HEK293T (cell line): Measurements from ENCODE around the gene STX4.

Source experiments
- CTCF ChIA-PET: fragments of 350-600 bp; formaldehyde crosslinking; extraction: SDS; loops from one replicate; lab custom pipeline; 2021; ENCODE audit warnings: antibody characterized with exemption, inconsistent platforms; lab: Yijun Ruan, JAX
- POLR2A ChIA-PET: fragments of 350-600 bp; formaldehyde crosslinking; extraction: SDS; loops from one replicate; lab custom pipeline; 2020; ENCODE audit warnings: antibody characterized with exemption, inconsistent platforms; lab: Yijun Ruan, JAX
- DNase-seq: peaks from one replicate; pipeline ENCODE4 v3.0.0; 2012; ENCODE audit warnings: mixed read lengths; ENCODE audit errors: extremely low spot score
- ARNT ChIP-seq: fragments of 450-650 bp; IDR thresholded peaks from 2 replicates; pipeline ENCODE4 v1.6.1; 2017; ENCODE audit warnings: mild to moderate bottlenecking
- BHLHE40 ChIP-seq: fragments of 450-650 bp; IDR thresholded peaks from 2 replicates; pipeline ENCODE4 v1.6.1; 2016; ENCODE audit warnings: mild to moderate bottlenecking, moderate library complexity, borderline replicate concordance
- CTBP1 ChIP-seq: fragments of 450-650 bp; IDR thresholded peaks from 2 replicates; pipeline ENCODE4 v1.6.1; 2016; ENCODE audit warnings: borderline replicate concordance
- ELF4 ChIP-seq: fragments of 450-650 bp; IDR thresholded peaks from 2 replicates; pipeline ENCODE4 v1.6.1; 2017; ENCODE audit warnings: antibody characterized with exemption
- FOXA1 ChIP-seq: fragments of 450-650 bp; IDR thresholded peaks from 2 replicates; pipeline ENCODE4 v1.6.1; 2016; ENCODE audit warnings: mild to moderate bottlenecking
- FOXK2 ChIP-seq: fragments of 450-650 bp; IDR thresholded peaks from 2 replicates; pipeline ENCODE4 v1.6.1; 2016; ENCODE audit warnings: mild to moderate bottlenecking
- FOXM1 ChIP-seq: fragments of 450-650 bp; IDR thresholded peaks from 2 replicates; pipeline ENCODE4 v1.6.1; 2017; ENCODE audit warnings: mild to moderate bottlenecking, borderline replicate concordance
- HDGF ChIP-seq: fragments of 450-650 bp; IDR thresholded peaks from 2 replicates; pipeline ENCODE4 v1.6.1; 2017; ENCODE audit warnings: antibody characterized with exemption, borderline replicate concordance
- L3MBTL2 ChIP-seq: fragments of 450-650 bp; conservative IDR thresholded peaks from 2 replicates; pipeline ENCODE4 v1.6.1; 2016; ENCODE audit warnings: mild to moderate bottlenecking
- LEF1 ChIP-seq: fragments of 450-650 bp; IDR thresholded peaks from 2 replicates; pipeline ENCODE4 v1.6.1; 2017; ENCODE audit warnings: mild to moderate bottlenecking, borderline replicate concordance
- NFRKB ChIP-seq: fragments of 450-650 bp; IDR thresholded peaks from 2 replicates; pipeline ENCODE4 v1.6.1; 2016; ENCODE audit warnings: mild to moderate bottlenecking, moderate library complexity
- PKNOX1 ChIP-seq: fragments of 450-650 bp; IDR thresholded peaks from 2 replicates; pipeline ENCODE4 v1.6.1; 2016
- SP1 ChIP-seq: fragments of 450-650 bp; IDR thresholded peaks from 2 replicates; pipeline ENCODE4 v1.6.1; 2017
- SUZ12 ChIP-seq: fragments of 450-650 bp; IDR thresholded peaks from 2 replicates; pipeline ENCODE4 v1.6.1; 2016; ENCODE audit warnings: mild to moderate bottlenecking
- TARDBP ChIP-seq: fragments of 450-650 bp; IDR thresholded peaks from 2 replicates; pipeline ENCODE4 v1.6.1; 2016
- ZNF384 ChIP-seq: fragments of 450-650 bp; IDR thresholded peaks from 2 replicates; pipeline ENCODE4 v1.6.1; 2016

The STX4 gene

GRCh38 chr16:30997725-30998711 lies 35.3 kb upstream of the STX4 start:
- TF ChIP-seq L3MBTL2 (0 out of 2 replicates have a peak, but pooled peaks have one; percentile 5), SP1 (no peak)
- ChIA-PET POLR2A (interaction anchor here (0.8 to 1.6 kb wide), 11 partner anchors 10 to 1025 kb away, joined by 3 to 7 read pairs (median 4); partner anchors contain the start of genes FUS, HSD3B7, STX4 and ZNF646), CTCF (interaction anchor here (0.5 to 2.3 kb wide), 6 partner anchors 13 to 1182 kb away, joined by 3 to 20 read pairs (median 4); partner anchors contain the start of gene HSD3B7)
- DNase-seq, result no peak

- CTCF ChIA-PET, result interaction anchor here (0.6 to 2.3 kb wide), 4 partner anchors 11 to 462 kb away, joined by 3 to 20 read pairs (median 4); partner anchors contain the start of gene HSD3B7
- DNase-seq, result no peak
- TF ChIP-seq SUZ12, result no peak
- TF ChIP-seq CTBP1, result no peak
- no peak for TF ChIP-seq FOXM1
- no peak for TF ChIP-seq L3MBTL2
- POLR2A ChIA-PET, result interaction anchor here (0.7 to 1.6 kb wide), 11 partner anchors 8 to 1026 kb away, joined by 3 to 7 read pairs (median 3); partner anchors contain the start of genes FUS, HSD3B7, STX4 and ZNF646
These were observed 34.3 kb upstream of the STX4 start for GRCh38 chr16:30998852-30999761.

GRCh38 chr16:31000671-31001382 lies 32.5 kb upstream of the STX4 start:
- ChIA-PET CTCF (no interaction called here), POLR2A (no interaction called here)
- no peak for DNase-seq
- TF ChIP-seq HDGF (no peak), BHLHE40 (no peak), FOXK2 (no peak), PKNOX1 (no peak)

- DNase-seq, result no peak
- ChIA-PET POLR2A (interaction anchor here (0.8 kb wide), 1 partner anchor 72 kb away, joined by 4 read pairs; the partner anchor contains the start of genes ZNF646 and ZNF668), CTCF (interaction anchor here (1.0 to 1.5 kb wide), 2 partner anchors 17 to 1153 kb away, joined by 5 to 6 read pairs; partner anchors contain the start of gene HSD3B7)
- TF ChIP-seq FOXK2 (no peak), BHLHE40 (no peak), ARNT (no peak), ZNF384 (no peak), ELF4 (no peak), CTBP1 (no peak), FOXA1 (no peak), L3MBTL2 (no peak), LEF1 (no peak), NFRKB (no peak), TARDBP (no peak), SUZ12 (no peak), PKNOX1 (no peak), HDGF (no peak), FOXM1 (no peak), SP1 (no peak)
These were observed 31.7 kb upstream of the STX4 start for GRCh38 chr16:31001507-31002249.

- no peak for TF ChIP-seq HDGF
- no peak for TF ChIP-seq PKNOX1
- no peak for DNase-seq
- ChIA-PET POLR2A (interaction anchor here (0.8 kb wide), 1 partner anchor 72 kb away, joined by 4 read pairs; the partner anchor contains the start of genes ZNF646 and ZNF668), CTCF (interaction anchor here (1.0 to 1.5 kb wide), 3 partner anchors 14 to 1154 kb away, joined by 3 to 6 read pairs (median 5); partner anchors contain the start of gene HSD3B7)
These were observed 31.1 kb upstream of the STX4 start for GRCh38 chr16:31002250-31002700.
